ENCODE measurements around the gene IRAK3.

GRCh38 chr12:66143868-66144267, 45.1 kb upstream of the IRAK3 start:
- TF ChIP-seq CTCF (IDR thresholded peaks at IDR 0.05) (no peak), POLR2A (IDR thresholded peaks at IDR 0.05) (no peak)
